ENCODE data around the gene KRTAP5-6. TPM values are rescaled to one million over a fixed set of nuclear protein-coding genes. Genes with fewer than 3 reads are reported as not detected.

The KRTAP5-6 gene
- total RNA-seq, 1 experiment from 2014 or later: not detected

DNA sequence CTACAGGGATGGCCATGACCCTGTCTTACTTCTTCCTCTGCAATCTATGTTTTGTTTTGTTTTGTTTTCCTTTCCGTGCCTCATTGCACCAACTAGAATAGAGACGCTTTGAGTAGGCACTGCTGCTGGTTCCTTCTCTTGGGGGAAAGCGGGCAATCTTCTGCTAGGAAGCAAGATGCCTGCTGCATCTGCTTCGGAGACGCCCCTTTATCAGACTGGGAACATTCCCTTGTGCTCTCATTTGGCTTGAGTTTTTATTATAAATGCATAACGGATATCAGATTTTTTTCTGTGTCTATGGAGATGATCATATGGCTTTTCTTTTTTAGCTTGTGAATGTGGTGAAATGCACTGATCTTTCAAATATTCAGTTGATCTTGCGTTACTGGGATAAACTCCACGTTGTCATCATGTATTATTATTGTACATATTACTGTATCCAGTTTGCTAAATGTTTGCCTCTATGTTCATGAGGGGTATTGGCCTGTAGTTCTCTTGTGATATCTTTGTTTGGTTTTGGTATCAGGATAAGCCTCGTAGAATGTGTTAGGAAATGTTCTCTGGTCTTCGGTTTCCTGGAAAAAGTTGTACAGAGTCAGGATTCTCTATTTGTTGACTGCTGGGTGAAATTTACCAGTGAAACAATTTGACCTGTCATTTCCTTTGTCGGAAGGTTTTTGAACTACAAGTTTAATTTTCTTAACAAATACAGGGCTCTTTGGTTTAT is 23.4 kb upstream of the KRTAP5-6 start:
- Histone ChIP-seq H3K27me3 (ENCODE audit: low read length) (peaks cover 69% of the 10 kb centered on the region), H2AFZ (ENCODE audit: low read length) (no peak overlapping the region), H3K27ac (ENCODE audit: low read length) (no peak overlapping the region), H3K36me3 (ENCODE audit: low read depth, low read length) (no peaks in the 10 kb centered on the region), H3K9me3 (ENCODE audit: low read length) (no peaks in the 10 kb centered on the region), H3K9ac (ENCODE audit: low read length) (no peak overlapping the region), H3K9me2 (replicated peaks; ENCODE audit: low read length) (no peaks in the 10 kb centered on the region), H3K4me1 (ENCODE audit: insufficient read depth, low read length) (no peaks in the 10 kb centered on the region), H3F3A (ENCODE audit: low read length, unreplicated experiment) (no peaks in the 10 kb centered on the region), H4K20me1 (ENCODE audit: low read length) (no peaks in the 10 kb centered on the region), H3K79me2 (ENCODE audit: low read length) (no peaks in the 10 kb centered on the region), H3K4me2 (ENCODE audit: low read length) (no peak overlapping the region), H3K4me3 (ENCODE audit: low read length) (no peak overlapping the region)
- CTCF ChIA-PET: no interaction called here
- ATAC-seq: no peak
- BruUV-seq (replicated peaks): no TSS peak
- no peak for TF ChIP-seq EZH2 (IDR thresholded peaks at IDR 0.05; ENCODE audit: low read length, unreplicated experiment)
- no peak for TF ChIP-seq EZH2phosphoT487 (IDR thresholded peaks at IDR 0.05; ENCODE audit: borderline replicate concordance, low read length)
- TF ChIP-seq, protein P1, sequence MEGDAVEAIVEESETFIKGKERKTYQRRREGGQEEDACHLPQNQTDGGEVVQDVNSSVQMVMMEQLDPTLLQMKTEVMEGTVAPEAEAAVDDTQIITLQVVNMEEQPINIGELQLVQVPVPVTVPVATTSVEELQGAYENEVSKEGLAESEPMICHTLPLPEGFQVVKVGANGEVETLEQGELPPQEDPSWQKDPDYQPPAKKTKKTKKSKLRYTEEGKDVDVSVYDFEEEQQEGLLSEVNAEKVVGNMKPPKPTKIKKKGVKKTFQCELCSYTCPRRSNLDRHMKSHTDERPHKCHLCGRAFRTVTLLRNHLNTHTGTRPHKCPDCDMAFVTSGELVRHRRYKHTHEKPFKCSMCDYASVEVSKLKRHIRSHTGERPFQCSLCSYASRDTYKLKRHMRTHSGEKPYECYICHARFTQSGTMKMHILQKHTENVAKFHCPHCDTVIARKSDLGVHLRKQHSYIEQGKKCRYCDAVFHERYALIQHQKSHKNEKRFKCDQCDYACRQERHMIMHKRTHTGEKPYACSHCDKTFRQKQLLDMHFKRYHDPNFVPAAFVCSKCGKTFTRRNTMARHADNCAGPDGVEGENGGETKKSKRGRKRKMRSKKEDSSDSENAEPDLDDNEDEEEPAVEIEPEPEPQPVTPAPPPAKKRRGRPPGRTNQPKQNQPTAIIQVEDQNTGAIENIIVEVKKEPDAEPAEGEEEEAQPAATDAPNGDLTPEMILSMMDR (conservative IDR thresholded peaks at IDR 0.05; ENCODE audit: low read depth, low read length): no peak
- DNase-seq: no peak
- POLR2A ChIA-PET (ENCODE audit: unreplicated experiment): no interaction called here
- intact Hi-C loops (cut with micrococcal nuclease): no loop called here

- H3K9me2 ChIP-seq (replicated peaks; ENCODE audit: low read length): no peaks in the 10 kb centered on the region
- ChIA-PET CTCF (no interaction called here), POLR2A (ENCODE audit: unreplicated experiment) (no interaction called here)
- H3K4me2 ChIP-seq (ENCODE audit: low read length): no peak overlapping the region
- H3K9ac ChIP-seq (ENCODE audit: low read length): no peak overlapping the region
- H2AFZ ChIP-seq (ENCODE audit: low read length): no peak overlapping the region
- H4K20me1 ChIP-seq (ENCODE audit: low read length): no peaks in the 10 kb centered on the region
- peaks cover 62% of the 10 kb centered on the region for H3K27me3 ChIP-seq (ENCODE audit: low read length)
- no peaks in the 10 kb centered on the region for H3K4me1 ChIP-seq (ENCODE audit: insufficient read depth, low read length)
- DNase-seq (no peak), ATAC-seq (no peak)
- H3K4me3 ChIP-seq (ENCODE audit: low read length): no peak overlapping the region
- H3K27ac ChIP-seq (ENCODE audit: low read length): no peak overlapping the region
- intact Hi-C loops (cut with micrococcal nuclease): no loop called here
- H3K36me3 ChIP-seq (ENCODE audit: low read depth, low read length): no peaks in the 10 kb centered on the region
- no peaks in the 10 kb centered on the region for H3F3A ChIP-seq (ENCODE audit: low read length, unreplicated experiment)
- no peak for TF ChIP-seq EZH2 (IDR thresholded peaks at IDR 0.05; ENCODE audit: low read length, unreplicated experiment)
- TF ChIP-seq EZH2phosphoT487 (IDR thresholded peaks at IDR 0.05; ENCODE audit: borderline replicate concordance, low read length): no peak
- TF ChIP-seq, protein P1 (conservative IDR thresholded peaks at IDR 0.05; ENCODE audit: low read depth, low read length): no peak
- no peaks in the 10 kb centered on the region for H3K79me2 ChIP-seq (ENCODE audit: low read length)
- no TSS peak for BruUV-seq (replicated peaks)
- H3K9me3 ChIP-seq (ENCODE audit: low read length): no peaks in the 10 kb centered on the region
Measured at GRCh38 chr11:1674173-1675131, 22.5 kb upstream of the KRTAP5-6 start.

Measured in PC-3 (cell line).